Osteoblast (primary cell): Measurements from ENCODE around the gene DENND1A. TPM values are rescaled to one million over a fixed set of nuclear protein-coding genes. Genes with fewer than 3 reads are reported as not detected.
"Not testable (repeated sequence)": the region's sequence is repeated elsewhere in the genome, so short reads cannot be mapped to it uniquely, and the experiment has no call there.

Experiments
- DNase-seq: peaks from one replicate; pipeline ENCODE4 v3.0.0; 2011; ENCODE audit warnings: low spot score, mixed read lengths; ENCODE audit not compliant: insufficient read length; ENCODE audit errors: missing footprints
- H2AFZ ChIP-seq: 2 replicates; pipeline ENCODE4 v1.6.0; 2011; ENCODE audit warnings: mild to moderate bottlenecking, low read length
- H3K27ac ChIP-seq: 2 replicates; pipeline ENCODE4 v1.5.1; 2011; ENCODE audit warnings: mild to moderate bottlenecking, low read depth, low read length, moderate library complexity
- H3K27me3 ChIP-seq: 2 replicates; pipeline ENCODE4 v1.6.0; 2012; ENCODE audit warnings: mild to moderate bottlenecking, control low read depth, inconsistent platforms, low read length, moderate library complexity; ENCODE audit not compliant: insufficient read depth
- H3K36me3 ChIP-seq: 2 replicates; pipeline ENCODE4 v1.5.1; 2011; ENCODE audit warnings: mild to moderate bottlenecking, low read length, control low read depth, moderate library complexity; ENCODE audit not compliant: insufficient read depth
- H3K4me1 ChIP-seq: 2 replicates; pipeline ENCODE4 v1.5.1; 2011; ENCODE audit warnings: mild to moderate bottlenecking, low read length, control low read depth, moderate library complexity; ENCODE audit not compliant: insufficient read depth
- H3K4me2 ChIP-seq: 2 replicates; pipeline ENCODE4 v1.6.0; 2011; ENCODE audit warnings: mild to moderate bottlenecking, low read length; ENCODE audit not compliant: insufficient read depth
- H3K4me3 ChIP-seq: fragments of 200-600 bp; sonication (generic); 3 replicates; pipeline ENCODE4 v1.5.1; 2012; ENCODE audit warnings: mild to moderate bottlenecking, low read length, inconsistent platforms; ENCODE audit not compliant: insufficient read depth
- H3K79me2 ChIP-seq: 2 replicates; pipeline ENCODE4 v1.6.0; 2012; ENCODE audit warnings: mild to moderate bottlenecking, low read length, control low read depth, inconsistent platforms; ENCODE audit not compliant: insufficient read depth
- H3K9me3 ChIP-seq: 2 replicates; pipeline ENCODE4 v1.5.1; 2011; ENCODE audit warnings: low read depth, low read length, control low read depth
- H4K20me1 ChIP-seq: 2 replicates; pipeline ENCODE4 v1.6.0; 2012; ENCODE audit warnings: mild to moderate bottlenecking, low read length, control low read depth; ENCODE audit not compliant: insufficient read depth
- CTCF ChIP-seq: IDR thresholded peaks from 2 replicates; pipeline ENCODE4 v1.5.1; 2011; ENCODE audit warnings: mild to moderate bottlenecking, low read depth, low read length, moderate library complexity; ENCODE audit errors: extremely low read depth
- total RNA-seq: library from RNA; depleted of rRNA; stranded (reverse); fragments of >200 nt; gene quantifications from 2 replicates; pipeline ENCODE4 v1.2.3, GENCODE V29; 2012

DENND1A gene
- total RNA-seq, 1 donor, result 14.1 TPM

GRCh38 chr9:123922431-123922830 is 7.5 kb downstream of the DENND1A start:
- H2AFZ ChIP-seq, result no peak overlapping the region
- H3K27me3 ChIP-seq, result no peaks in the 10 kb centered on the region
- no peak for TF ChIP-seq CTCF
- H3K36me3 ChIP-seq, result no peaks in the 10 kb centered on the region
- H4K20me1 ChIP-seq, result peaks cover 26% of the 10 kb centered on the region
- H3K27ac ChIP-seq, result no peak overlapping the region
- no peak overlapping the region for H3K4me3 ChIP-seq
- peak; percentile 18 for DNase-seq
- H3K79me2 ChIP-seq, result peaks cover 23% of the 10 kb centered on the region
- no peak overlapping the region for H3K4me2 ChIP-seq
- H3K4me1 ChIP-seq, result peaks cover 4% of the 10 kb centered on the region
- H3K9me3 ChIP-seq, result no peaks in the 10 kb centered on the region

GRCh38 chr9:123914517-123915196 is 15.3 kb downstream of the DENND1A start:
- Histone ChIP-seq H3K4me2 (no peak overlapping the region), H3K27me3 (no peaks in the 10 kb centered on the region), H3K27ac (no peak overlapping the region), H3K36me3 (no peaks in the 10 kb centered on the region), H3K4me1 (no peaks in the 10 kb centered on the region), H4K20me1 (peaks cover 3% of the 10 kb centered on the region), H3K79me2 (peaks cover 4% of the 10 kb centered on the region), H3K9me3 (no peaks in the 10 kb centered on the region), H3K4me3 (no peak overlapping the region), H2AFZ (no peak overlapping the region)
- DNase-seq, result no peak
- TF ChIP-seq CTCF, result no peak

GRCh38 chr9:123912167-123912897 is 17.6 kb downstream of the DENND1A start:
- H3K79me2 ChIP-seq, result peaks cover 4% of the 10 kb centered on the region
- no peak overlapping the region for H3K27ac ChIP-seq
- H3K4me1 ChIP-seq, result no peaks in the 10 kb centered on the region
- no peak for TF ChIP-seq CTCF
- H2AFZ ChIP-seq, result no peak overlapping the region
- no peaks in the 10 kb centered on the region for H3K27me3 ChIP-seq
- peaks cover 3% of the 10 kb centered on the region for H4K20me1 ChIP-seq
- no peak overlapping the region for H3K4me3 ChIP-seq
- peak; percentile 31 for DNase-seq
- no peak overlapping the region for H3K4me2 ChIP-seq
- no peaks in the 10 kb centered on the region for H3K9me3 ChIP-seq
- H3K36me3 ChIP-seq, result no peaks in the 10 kb centered on the region

GRCh38 chr9:123911024-123911423 is 18.9 kb downstream of the DENND1A start:
- Histone ChIP-seq H4K20me1 (peaks cover 3% of the 10 kb centered on the region), H3K36me3 (no peaks in the 10 kb centered on the region), H3K27ac (no peak overlapping the region), H3K79me2 (peaks cover 4% of the 10 kb centered on the region), H2AFZ (no peak overlapping the region), H3K9me3 (no peaks in the 10 kb centered on the region), H3K27me3 (no peaks in the 10 kb centered on the region), H3K4me2 (no peak overlapping the region), H3K4me3 (no peak overlapping the region), H3K4me1 (no peaks in the 10 kb centered on the region)
- TF ChIP-seq CTCF, result no peak
- DNase-seq, result no peak

- H3K4me3 ChIP-seq, H3K27ac ChIP-seq, H3K36me3 ChIP-seq, H3K4me1 ChIP-seq, H3K4me2 ChIP-seq, H2AFZ ChIP-seq, H3K9me3 ChIP-seq, DNase-seq, H4K20me1 ChIP-seq, H3K79me2 ChIP-seq, H3K27me3 ChIP-seq: not testable (repeated sequence)
Measured at GRCh38 chr9:123909192-123909591, 20.7 kb downstream of the DENND1A start.

GRCh38 chr9:123903550-123903949 is 26.4 kb downstream of the DENND1A start:
- H3K36me3 ChIP-seq, H3K9me3 ChIP-seq, DNase-seq, H3K27me3 ChIP-seq, H3K27ac ChIP-seq, H3K4me2 ChIP-seq, H3K4me1 ChIP-seq, H3K4me3 ChIP-seq, H3K79me2 ChIP-seq, H2AFZ ChIP-seq: not testable (repeated sequence)
- H4K20me1 ChIP-seq, result peaks cover 11% of the 10 kb centered on the region
